Esophagus squamous epithelium (tissue), 4 donors: ENCODE results near the gene CHAF1B.

Experiments
- CTCF ChIP-seq, 6 experiments: fragments of 450-650 bp in 4 of 6; fragments of 200-600 bp in 2 of 6; sonication (generic) in 2 of 6; IDR thresholded peaks; one replicate each; pipeline ENCODE4 v1.5.1; 2016 to 2019; ENCODE audit warnings: antibody characterized with exemption in 6 of 6, mild to moderate bottlenecking in 4 of 6, moderate library complexity in 4 of 6
- POLR2A ChIP-seq, 4 donors: fragments of 450-650 bp; IDR thresholded peaks; one replicate each; pipeline ENCODE4 v1.6.1; 2017; ENCODE audit warnings: antibody characterized with exemption in 4 of 4, mild to moderate bottlenecking in 4 of 4, moderate library complexity in 3 of 4

DNA sequence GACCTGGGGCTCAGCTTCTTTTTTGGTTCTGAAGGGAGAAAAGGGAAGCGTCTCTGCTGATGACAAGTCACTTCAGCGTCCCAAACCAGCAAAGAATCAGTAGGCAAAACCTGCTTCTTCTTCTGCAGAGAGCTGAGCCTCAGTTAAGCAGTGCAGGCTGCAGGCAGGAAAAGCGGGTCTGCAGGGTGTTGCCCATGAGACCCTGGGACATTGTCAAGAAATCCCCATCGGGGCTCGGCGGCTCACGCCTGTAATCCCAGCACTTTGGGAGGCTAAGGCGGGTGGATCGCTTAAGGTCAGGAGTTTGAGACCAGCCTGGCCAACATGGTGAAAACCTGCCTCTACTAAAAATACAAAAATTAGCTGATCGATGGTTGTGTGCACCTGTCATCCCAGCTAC is 78.0 kb downstream of the CHAF1B start:
- TF ChIP-seq CTCF (IDR thresholded peaks at IDR 0.05) (no peak), POLR2A (IDR thresholded peaks at IDR 0.05) (no peak)
